ENCODE results near the gene GNAZ. TPM values are rescaled to one million over a fixed set of nuclear protein-coding genes. Genes with fewer than 3 reads are reported as not detected.

Gene GNAZ
- total RNA-seq, 8 experiments from 2014 or later = 3.5 to 47.0 (median 35.9) TPM

- H3K4me1 ChIP-seq (replicated peaks in 1 of 2) = peaks cover 17 to 34% of the 10 kb centered on the region in 2 donors
- peak in 3 of 8 experiments; percentile 20 to 58 (median 28) for ATAC-seq (replicated peaks in 6 of 8)
- 0 to 100% (median 83%) methylated on average over 1 to 8 of the region's 8 CpGs; no CpG with 5 or more reads in 4 of the 10 experiments for WGBS, 10 experiments
- H3K27ac ChIP-seq = peak overlapping the region in 1 of 2 donors; percentile 55
- no peak overlapping the region for H3K4me3 ChIP-seq
- in situ Hi-C loops (cut with MboI; ENCODE audit: low pct_unique_long_range_greater_than_20kb in 2 of 9, low sequenced_read_pairs in 9 of 9, unreplicated experiment in 9 of 9) = loop anchor here in 1 of 9 experiments (25.0 kb wide), 1 partner anchor 224 kb away; no protein-coding TSS in a partner anchor
Observed at GRCh38 chr22:23163665-23164064, 93.3 kb downstream of the GNAZ start.

GRCh38 chr22:23164091-23164490 is 93.8 kb downstream of the GNAZ start:
- Histone ChIP-seq H3K27ac (peak overlapping the region; percentile 33 to 55), H3K4me3 (no peak overlapping the region), H3K4me1 (replicated peaks in 1 of 2) (peaks cover 22 to 38% of the 10 kb centered on the region in 2 donors)
- 32 to 87% (median 66%) methylated on average over 2 to 7 of the region's 11 CpGs; no CpG with 5 or more reads in 4 of the 10 experiments for WGBS, 10 experiments
- ATAC-seq (replicated peaks in 6 of 8) = peak in 3 of 8 experiments; percentile 26 to 52 (median 29)
- in situ Hi-C loops (cut with MboI; ENCODE audit: low pct_unique_long_range_greater_than_20kb in 2 of 9, low sequenced_read_pairs in 9 of 9, unreplicated experiment in 9 of 9) = loop anchor here in 1 of 9 experiments (25.0 kb wide), 1 partner anchor 223 kb away; no protein-coding TSS in a partner anchor

- WGBS, 10 experiments = 17 to 100% (median 81%) methylated on average over 1 to 5 of the region's 6 CpGs; no CpG with 5 or more reads in 4 of the 10 experiments
- Histone ChIP-seq H3K4me3 (no peak overlapping the region), H3K27ac (peak overlapping the region in 1 of 2 donors; percentile 84), H3K4me1 (replicated peaks in 1 of 2) (peaks cover 25 to 44% of the 10 kb centered on the region in 2 donors)
- no peak for ATAC-seq (replicated peaks in 6 of 8)
- in situ Hi-C loops (cut with MboI; ENCODE audit: low pct_unique_long_range_greater_than_20kb in 2 of 9, low sequenced_read_pairs in 9 of 9, unreplicated experiment in 9 of 9) = loop anchor here in 1 of 9 experiments (25.0 kb wide), 1 partner anchor 221 kb away; no protein-coding TSS in a partner anchor
Observed at GRCh38 chr22:23166042-23166831, 95.9 kb downstream of the GNAZ start.

GRCh38 chr22:23166841-23167616 is 96.7 kb downstream of the GNAZ start:
- H3K4me1 ChIP-seq (replicated peaks in 1 of 2) = peaks cover 25 to 44% of the 10 kb centered on the region in 2 donors
- ATAC-seq (replicated peaks in 6 of 8) = peak in 5 of 8 experiments; percentile 83 to 97 (median 92)
- H3K27ac ChIP-seq = peak overlapping the region; percentile 59 to 84
- 40 to 100% (median 57%) methylated on average over 1 to 6 of the region's 10 CpGs; no CpG with 5 or more reads in 5 of the 10 experiments for WGBS, 10 experiments
- H3K4me3 ChIP-seq = no peak overlapping the region
- in situ Hi-C loops (cut with MboI; ENCODE audit: low pct_unique_long_range_greater_than_20kb in 2 of 9, low sequenced_read_pairs in 9 of 9, unreplicated experiment in 9 of 9) = loop anchor here in 1 of 9 experiments (25.0 kb wide), 1 partner anchor 220 kb away; no protein-coding TSS in a partner anchor

- in situ Hi-C loops (cut with MboI; ENCODE audit: low pct_unique_long_range_greater_than_20kb in 2 of 9, low sequenced_read_pairs in 9 of 9, unreplicated experiment in 9 of 9) = loop anchor here in 1 of 9 experiments (25.0 kb wide), 1 partner anchor 219 kb away; no protein-coding TSS in a partner anchor
- Histone ChIP-seq H3K4me3 (no peak overlapping the region), H3K4me1 (replicated peaks in 1 of 2) (peaks cover 25 to 44% of the 10 kb centered on the region in 2 donors), H3K27ac (peak overlapping the region; percentile 12 to 57)
- 63 to 100% (median 90%) methylated on average over 2 to 3 of the region's 9 CpGs; no CpG with 5 or more reads in 7 of the 10 experiments for WGBS, 10 experiments
- ATAC-seq (replicated peaks in 6 of 8) = peak in 5 of 8 experiments; percentile 6 to 46 (median 36)
Observed at GRCh38 chr22:23168391-23169042, 98.2 kb downstream of the GNAZ start.

- peak in 1 of 8 experiments; percentile 11 for ATAC-seq (replicated peaks in 6 of 8)
- no peak overlapping the region for H3K4me3 ChIP-seq
- WGBS, 10 experiments = 20 to 75% (median 67%) methylated on average over 1 to 2 of the region's 4 CpGs; no CpG with 5 or more reads in 7 of the 10 experiments
- in situ Hi-C loops (cut with MboI; ENCODE audit: low pct_unique_long_range_greater_than_20kb in 2 of 9, low sequenced_read_pairs in 9 of 9, unreplicated experiment in 9 of 9) = loop anchor here in 1 of 9 experiments (25.0 kb wide), 1 partner anchor 218 kb away; no protein-coding TSS in a partner anchor
- peaks cover 25 to 42% of the 10 kb centered on the region in 2 donors for H3K4me1 ChIP-seq (replicated peaks in 1 of 2)
- H3K27ac ChIP-seq = peak overlapping the region; percentile 12 to 57
Observed at GRCh38 chr22:23169043-23169406, 98.7 kb downstream of the GNAZ start.

Other genes with a start within 250 kb of the GNAZ start
- under 1 TPM in 3 of 8 experiments, not detected in 5; 0.13 to 0.62 (median 0.25) TPM for gene IGLL5, start 182.7 kb upstream of the GNAZ start, total RNA-seq
- gene RSPH14, start 71.5 kb downstream of the GNAZ start, total RNA-seq = 1 to 10 TPM in 5 of 8 experiments, under 1 TPM in 1, not detected in 2; 0.77 to 6.1 (median 2.7) TPM
- gene RAB36, start 75.0 kb downstream of the GNAZ start, total RNA-seq = 10 to 100 TPM in 1 of 8 experiments, 1 to 10 TPM in 7; 3.1 to 14.4 (median 3.9) TPM
- gene BCR, start 110.0 kb downstream of the GNAZ start, total RNA-seq = 10 to 100 TPM; 20.7 to 41.5 (median 28.6) TPM